K562 (cell line): ENCODE results near the gene SIGLEC7. TPM values are rescaled to one million over a fixed set of nuclear protein-coding genes. Genes with fewer than 3 reads are reported as not detected.

ENCODE experiments used
- BRD4 ChIP-seq: fragments of 200-600 bp; sonication (generic); IDR thresholded peaks from 2 replicates; pipeline ENCODE4 v1.6.1; 2017; ENCODE audit warnings: inconsistent platforms
- CBFB ChIP-seq: sonication (generic); formaldehyde crosslinking; IDR thresholded peaks from 2 replicates; pipeline ENCODE4 v1.4.0; 2020; ENCODE audit warnings: mild to moderate bottlenecking, missing genetic modification reagents
- FOXJ3 ChIP-seq: sonication (generic); formaldehyde crosslinking; IDR thresholded peaks from 2 replicates; pipeline ENCODE4 v1.4.0; 2020; ENCODE audit warnings: mild to moderate bottlenecking, missing genetic modification reagents
- HDAC6 ChIP-seq: IDR thresholded peaks from 2 replicates; pipeline ENCODE4 v1.6.1; 2012; ENCODE audit warnings: low read depth, mild to moderate bottlenecking, control low read depth, inconsistent platforms, low read length, moderate library complexity
- HMGN3 ChIP-seq: IDR thresholded peaks from 2 replicates; pipeline ENCODE4 v1.6.1; 2011; ENCODE audit warnings: borderline replicate concordance, low read depth, mild to moderate bottlenecking, mixed read lengths, low read length; ENCODE audit not compliant: insufficient read length; ENCODE audit errors: extremely low read depth
- LEF1 ChIP-seq: fragments of 450-650 bp; IDR thresholded peaks from 2 replicates; pipeline ENCODE4 v1.6.1; 2016; ENCODE audit warnings: mild to moderate bottlenecking
- MYNN ChIP-seq, 2 experiments: sonication (generic); formaldehyde crosslinking in 1 of 2; IDR thresholded peaks; 2 replicates each; pipeline versions ENCODE4 v1.5.0 to v1.6.1; 2016 to 2020; ENCODE audit warnings: antibody characterized with exemption in 1 of 2, missing genetic modification reagents in 1 of 2
- NFXL1 ChIP-seq: fragments of 450-650 bp; formaldehyde crosslinking; IDR thresholded peaks from 2 replicates; pipeline ENCODE4 v1.4.0; 2021; ENCODE audit warnings: mild to moderate bottlenecking
- NR2C1 ChIP-seq, 2 experiments: fragments of 450-650 bp; IDR thresholded peaks; 2 replicates each; pipeline ENCODE4 v1.6.1; 2017; ENCODE audit warnings: mild to moderate bottlenecking in 2 of 2, antibody characterized with exemption in 1 of 2, inconsistent platforms in 1 of 2, missing compliant biosample characterization in 1 of 2, missing genetic modification characterization in 1 of 2
- OTX1 ChIP-seq: fragments of 450-650 bp; formaldehyde crosslinking; IDR thresholded peaks from 2 replicates; pipeline ENCODE4 v1.4.0; 2022; ENCODE audit warnings: mild to moderate bottlenecking
- PHF20 ChIP-seq: fragments of 450-650 bp; IDR thresholded peaks from 2 replicates; pipeline ENCODE4 v1.6.1; 2018; ENCODE audit not compliant: partially characterized antibody
- SMARCC2 ChIP-seq: fragments of 450-650 bp; IDR thresholded peaks from 2 replicates; pipeline ENCODE4 v1.6.1; 2017; ENCODE audit warnings: antibody characterized with exemption, moderate library complexity, mild to moderate bottlenecking, low read depth
- SRSF3 ChIP-seq: fragments of 200-400 bp; formaldehyde crosslinking; IDR thresholded peaks from 2 replicates; pipeline ENCODE4 v1.6.1; 2016; ENCODE audit warnings: mild to moderate bottlenecking, low read length, moderate library complexity; ENCODE audit not compliant: insufficient read depth
- STAT5B ChIP-seq: fragments of 250-450 bp; sonication (Bioruptor Pico); IDR thresholded peaks from 2 replicates; pipeline ENCODE4 v1.8.0; 2021; ENCODE audit warnings: mild to moderate bottlenecking, inconsistent platforms
- ZKSCAN8 ChIP-seq: fragments of 200-800 bp; sonication (Bioruptor generic); IDR thresholded peaks from 2 replicates; pipeline ENCODE4 v1.6.1; 2016; ENCODE audit warnings: missing genetic modification characterization, missing compliant biosample characterization
- ZNF24 ChIP-seq: fragments of 450-650 bp; IDR thresholded peaks from 2 replicates; pipeline ENCODE4 v1.6.1; 2016
- ZNF586 ChIP-seq: fragments of 450-650 bp; formaldehyde crosslinking; conservative IDR thresholded peaks from 2 replicates; pipeline ENCODE4 v1.4.0; 2020; ENCODE audit warnings: mild to moderate bottlenecking, moderate library complexity
- polyA plus RNA-seq, 8 experiments: library from polyadenylated mRNA; depleted of rRNA in 4 of 8; stranded (reverse) in 5 of 8; unstranded in 3 of 8; fragments of >200 nt; fragmentation: Nextera tagmentation in 2 of 8; fragmentation: Illumina TruSeq in 1 of 8; extraction: Ambion mirVana in 2 of 8; extraction: Trizol in 1 of 8; gene quantifications; 2 replicates each; pipeline versions ENCODE4 v1.2.1 to v1.2.3, GENCODE V29; 2011 to 2014; ENCODE audit warnings: inconsistent platforms in 1 of 8, missing spikeins in 1 of 8
- total RNA-seq, 7 experiments: library from RNA; depleted of rRNA in 6 of 7; stranded (reverse); fragments of >200 nt in 6 of 7; fragmentation: Illumina TruSeq in 2 of 7; extraction: Trizol in 2 of 7; gene quantifications; 2 replicates each; pipeline versions ENCODE4 v1.2.1 to v1.2.3, GENCODE V29; 2011 to 2021; ENCODE audit warnings: low replicate concordance in 1 of 7
- TF ChIP-seq, protein P1 (sequence below): sonication (generic); formaldehyde crosslinking; IDR thresholded peaks from 2 replicates; pipeline ENCODE4 v1.8.1; 2023; ENCODE audit warnings: mild to moderate bottlenecking, missing genetic modification reagents
- TF ChIP-seq, protein P2 (sequence below): fragments of 450-650 bp; IDR thresholded peaks from 2 replicates; pipeline ENCODE4 v1.6.1; 2016
- TF ChIP-seq, protein P3 (sequence below): fragments of 250-450 bp; sonication (Bioruptor Pico); IDR thresholded peaks from 2 replicates; pipeline ENCODE4 v1.5.0; 2020; ENCODE audit warnings: mild to moderate bottlenecking

The SIGLEC7 gene
- total and polyA plus RNA-seq, 9 of the 15 experiments (the other 6 are each of a cell fraction or from before 2014, with no cell fraction given): 0.10 to 0.12 TPM; not detected in 7

DNA sequence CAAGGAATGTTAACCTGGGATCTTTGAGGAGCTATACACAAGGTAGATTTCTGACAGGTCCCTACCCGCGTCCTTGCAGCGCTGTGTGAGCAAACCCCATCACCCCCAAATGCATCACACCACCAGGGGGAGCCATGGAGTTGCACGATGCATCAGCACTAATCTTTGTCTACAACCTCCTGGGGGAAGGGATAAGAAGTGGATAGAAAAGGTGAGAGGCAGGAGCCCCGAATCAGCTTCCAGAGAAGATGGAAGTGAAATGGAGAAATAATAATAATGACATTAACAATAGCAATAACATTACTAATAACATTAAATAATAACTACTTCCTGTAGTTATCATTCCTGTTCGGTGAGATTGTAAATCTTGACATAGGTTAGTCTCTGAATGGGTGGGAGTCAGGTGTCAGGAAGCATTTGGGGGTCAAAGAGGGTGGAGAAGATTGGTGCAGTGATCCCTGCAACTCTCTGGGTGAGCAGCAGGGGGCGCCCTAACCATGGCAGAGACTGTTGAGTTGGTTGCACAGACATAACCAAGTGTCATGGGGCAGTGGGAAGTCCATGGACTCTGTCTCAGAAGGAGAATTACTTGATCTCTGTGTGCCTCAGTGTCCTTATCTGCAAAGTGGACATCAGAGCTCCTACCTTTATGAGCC, 16.5 kb downstream of the SIGLEC7 start (continued):
- no peak; the same call in 1 of the 2 replicates for TF ChIP-seq NR2C1 (IDR thresholded peaks at IDR 0.05)
- no peak for TF ChIP-seq NR2C1 (tag; IDR thresholded peaks at IDR 0.05)
- no peak for TF ChIP-seq NFXL1 (CRISPR knock-in tag)
- no peak for TF ChIP-seq PHF20
- TF ChIP-seq, protein P1, sequence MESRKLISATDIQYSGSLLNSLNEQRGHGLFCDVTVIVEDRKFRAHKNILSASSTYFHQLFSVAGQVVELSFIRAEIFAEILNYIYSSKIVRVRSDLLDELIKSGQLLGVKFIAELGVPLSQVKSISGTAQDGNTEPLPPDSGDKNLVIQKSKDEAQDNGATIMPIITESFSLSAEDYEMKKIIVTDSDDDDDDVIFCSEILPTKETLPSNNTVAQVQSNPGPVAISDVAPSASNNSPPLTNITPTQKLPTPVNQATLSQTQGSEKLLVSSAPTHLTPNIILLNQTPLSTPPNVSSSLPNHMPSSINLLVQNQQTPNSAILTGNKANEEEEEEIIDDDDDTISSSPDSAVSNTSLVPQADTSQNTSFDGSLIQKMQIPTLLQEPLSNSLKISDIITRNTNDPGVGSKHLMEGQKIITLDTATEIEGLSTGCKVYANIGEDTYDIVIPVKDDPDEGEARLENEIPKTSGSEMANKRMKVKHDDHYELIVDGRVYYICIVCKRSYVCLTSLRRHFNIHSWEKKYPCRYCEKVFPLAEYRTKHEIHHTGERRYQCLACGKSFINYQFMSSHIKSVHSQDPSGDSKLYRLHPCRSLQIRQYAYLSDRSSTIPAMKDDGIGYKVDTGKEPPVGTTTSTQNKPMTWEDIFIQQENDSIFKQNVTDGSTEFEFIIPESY (CRISPR knock-in tag): peak; percentile 57; the same call in 1 of the 2 replicates
- no peak for TF ChIP-seq FOXJ3 (CRISPR knock-in tag)
- TF ChIP-seq ZKSCAN8 (CRISPR knock-in tag): no peak
- 0 out of 2 replicates have a peak, but pooled peaks have one; percentile 26 for TF ChIP-seq LEF1
- TF ChIP-seq, protein P2, sequence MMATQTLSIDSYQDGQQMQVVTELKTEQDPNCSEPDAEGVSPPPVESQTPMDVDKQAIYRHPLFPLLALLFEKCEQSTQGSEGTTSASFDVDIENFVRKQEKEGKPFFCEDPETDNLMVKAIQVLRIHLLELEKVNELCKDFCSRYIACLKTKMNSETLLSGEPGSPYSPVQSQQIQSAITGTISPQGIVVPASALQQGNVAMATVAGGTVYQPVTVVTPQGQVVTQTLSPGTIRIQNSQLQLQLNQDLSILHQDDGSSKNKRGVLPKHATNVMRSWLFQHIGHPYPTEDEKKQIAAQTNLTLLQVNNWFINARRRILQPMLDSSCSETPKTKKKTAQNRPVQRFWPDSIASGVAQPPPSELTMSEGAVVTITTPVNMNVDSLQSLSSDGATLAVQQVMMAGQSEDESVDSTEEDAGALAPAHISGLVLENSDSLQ: peak; percentile 77
- TF ChIP-seq BRD4: no peak
- TF ChIP-seq ZNF24: no peak
- TF ChIP-seq SMARCC2: no peak
- no peak for TF ChIP-seq MYNN (IDR thresholded peaks at IDR 0.05)
- TF ChIP-seq MYNN (CRISPR knock-in tag; IDR thresholded peaks at IDR 0.05): no peak
- no peak for TF ChIP-seq SRSF3
- TF ChIP-seq, protein P3, sequence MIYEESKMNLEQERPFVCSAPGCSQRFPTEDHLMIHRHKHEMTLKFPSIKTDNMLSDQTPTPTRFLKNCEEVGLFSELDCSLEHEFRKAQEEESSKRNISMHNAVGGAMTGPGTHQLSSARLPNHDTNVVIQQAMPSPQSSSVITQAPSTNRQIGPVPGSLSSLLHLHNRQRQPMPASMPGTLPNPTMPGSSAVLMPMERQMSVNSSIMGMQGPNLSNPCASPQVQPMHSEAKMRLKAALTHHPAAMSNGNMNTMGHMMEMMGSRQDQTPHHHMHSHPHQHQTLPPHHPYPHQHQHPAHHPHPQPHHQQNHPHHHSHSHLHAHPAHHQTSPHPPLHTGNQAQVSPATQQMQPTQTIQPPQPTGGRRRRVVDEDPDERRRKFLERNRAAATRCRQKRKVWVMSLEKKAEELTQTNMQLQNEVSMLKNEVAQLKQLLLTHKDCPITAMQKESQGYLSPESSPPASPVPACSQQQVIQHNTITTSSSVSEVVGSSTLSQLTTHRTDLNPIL (CRISPR knock-in tag): no peak
- no peak for TF ChIP-seq HMGN3
- TF ChIP-seq STAT5B (CRISPR knock-in tag): no peak
- no peak for TF ChIP-seq CBFB (CRISPR knock-in tag)
- TF ChIP-seq HDAC6: no peak
- TF ChIP-seq ZNF586 (CRISPR knock-in tag): no peak
- TF ChIP-seq OTX1 (CRISPR knock-in tag): no peak
